HG02938 (cell line): ENCODE results near the gene TBX18.

Experiments used
- ATAC-seq: cut with Tn5 transposase; IDR thresholded peaks from one replicate; pipeline ENCODE4 v1.9.1; 2021; ENCODE audit warnings: mild to moderate bottlenecking, moderate library complexity; ENCODE audit not compliant: unreplicated experiment

TBX18 gene

GRCh38 chr6:84773133-84773430 is 8.7 kb upstream of the TBX18 start:
- ATAC-seq, result no peak

- ATAC-seq, result no peak
Measured at GRCh38 chr6:84772428-84773132, 8.2 kb upstream of the TBX18 start.

DNA sequence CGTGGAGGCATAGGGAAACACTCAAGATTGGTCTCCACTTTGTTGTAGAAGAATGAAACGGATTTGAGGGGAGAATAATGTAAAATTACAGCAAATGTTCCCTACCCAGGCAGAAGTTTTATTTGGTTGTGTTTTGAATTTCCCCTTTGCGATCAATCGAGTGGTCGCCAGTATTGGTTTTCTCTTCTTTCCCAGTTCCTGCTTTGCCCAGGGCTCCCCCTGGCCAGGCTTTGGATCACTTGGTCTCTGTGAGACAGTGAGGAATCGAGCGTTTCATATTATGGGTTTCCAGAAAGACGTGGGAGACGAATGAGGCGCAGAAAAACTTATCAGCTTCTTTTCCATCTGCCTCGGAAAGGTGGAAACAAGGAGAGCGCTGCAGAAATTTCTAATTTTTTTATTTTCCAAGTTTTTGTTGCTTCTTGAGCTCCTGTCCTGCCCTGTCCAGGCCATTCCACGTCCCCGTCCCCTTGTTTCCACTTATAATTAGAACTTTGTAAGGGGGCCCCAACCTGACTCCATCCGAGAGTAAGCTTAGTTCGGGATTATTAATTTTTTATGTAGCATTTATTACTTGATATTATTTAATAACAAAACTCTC is 7.5 kb upstream of the TBX18 start:
- ATAC-seq, result no peak

GRCh38 chr6:84771125-84771755 is 6.8 kb upstream of the TBX18 start:
- no peak for ATAC-seq

GRCh38 chr6:84770521-84770920 is 6.1 kb upstream of the TBX18 start:
- no peak for ATAC-seq

GRCh38 chr6:84769306-84769705 is 4.9 kb upstream of the TBX18 start:
- ATAC-seq, result no peak

DNA sequence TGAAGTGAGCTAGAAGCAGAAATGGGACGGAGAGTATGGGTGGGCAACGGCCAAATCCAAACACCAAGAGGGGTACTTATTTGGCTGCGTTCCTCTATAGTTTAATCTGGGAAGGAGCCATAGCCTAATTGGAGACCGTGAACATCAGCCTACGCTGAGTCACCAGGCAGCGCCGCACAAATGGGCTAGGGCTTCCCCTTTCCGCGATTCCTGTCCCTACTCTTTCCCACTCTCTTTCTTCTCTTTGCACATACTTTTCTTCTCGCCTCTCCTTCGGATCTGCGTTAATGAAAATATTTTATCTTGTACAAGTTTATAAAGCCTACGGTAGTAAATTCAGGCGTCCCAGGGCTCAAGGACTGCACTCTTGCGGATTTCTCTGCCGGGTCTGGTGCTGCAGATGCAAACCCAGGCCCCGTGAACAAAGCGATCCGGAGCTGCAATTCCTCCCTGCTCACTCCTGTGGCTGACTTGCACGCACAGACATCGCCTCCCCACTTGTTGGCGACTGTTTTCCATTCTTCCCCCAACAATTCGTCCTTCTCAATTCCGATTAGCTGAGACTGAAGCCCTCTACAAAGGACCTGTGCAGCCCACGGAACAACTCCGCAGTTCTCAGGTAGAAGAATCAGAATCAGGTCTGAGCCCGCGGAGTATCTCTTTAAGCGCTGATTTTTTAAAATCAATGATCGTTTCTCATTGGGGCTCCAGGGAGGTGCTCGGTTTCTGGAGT is 4.2 kb upstream of the TBX18 start:
- ATAC-seq, result no peak

DNA sequence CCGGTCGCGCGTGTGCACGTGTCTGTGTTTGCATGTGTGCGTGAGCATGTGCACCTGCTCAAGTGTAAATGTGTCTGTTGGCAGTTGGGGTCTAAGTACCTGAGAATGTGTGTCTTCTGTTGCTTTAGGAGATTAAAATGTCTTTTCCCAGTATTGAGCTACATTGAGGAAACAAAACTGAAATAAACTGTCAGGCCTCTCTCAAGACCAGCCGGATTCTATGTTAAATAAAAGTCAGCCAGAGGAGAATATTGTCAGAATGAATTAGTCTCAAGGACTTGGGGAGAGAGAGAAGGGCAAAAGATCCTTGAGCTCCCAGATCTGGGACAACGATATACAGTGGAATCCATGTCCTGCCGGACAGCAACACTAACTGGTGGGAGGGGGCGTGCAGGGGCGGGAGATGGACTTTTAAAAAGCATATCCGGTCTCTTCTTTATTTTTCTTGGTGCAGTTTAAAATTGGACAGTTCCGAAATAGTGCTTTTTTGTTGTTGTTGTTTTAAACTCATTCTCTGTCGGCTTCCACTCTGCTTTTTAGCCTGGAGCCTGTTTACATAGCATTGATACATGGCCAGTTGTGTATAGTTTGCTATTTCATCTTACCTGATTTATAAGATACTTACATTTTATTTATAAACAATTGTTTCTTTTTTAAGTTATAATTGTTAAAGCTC is 3.3 kb upstream of the TBX18 start:
- ATAC-seq, result no peak

GRCh38 chr6:84766799-84767525 is 2.6 kb upstream of the TBX18 start:
- ATAC-seq, result no peak

GRCh38 chr6:84766118-84766798 is 1.9 kb upstream of the TBX18 start:
- ATAC-seq, result no peak

DNA sequence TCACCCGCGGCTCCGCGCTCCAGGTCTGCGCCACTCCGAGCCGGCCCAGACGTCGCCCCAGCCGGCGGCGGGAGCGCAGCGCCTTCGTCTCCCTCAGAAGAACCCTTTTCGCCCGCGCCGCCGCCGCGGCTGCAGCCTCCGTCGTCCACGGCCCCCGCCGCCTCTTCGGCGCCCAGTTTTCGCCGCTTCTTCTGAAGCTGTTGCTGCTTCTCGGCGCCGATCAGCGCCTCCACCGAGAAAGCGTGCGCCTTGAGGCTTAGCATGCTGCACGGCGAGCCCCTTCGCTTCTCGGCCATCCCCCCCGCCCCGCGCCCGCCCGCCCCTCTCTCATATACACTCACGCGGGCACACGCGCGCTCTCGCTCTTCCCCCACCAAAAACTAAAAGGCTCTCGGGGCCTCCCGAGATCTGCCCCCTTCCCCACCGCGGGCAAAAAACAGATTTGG is 489 bp downstream of the TBX18 start:
- no peak for ATAC-seq

DNA sequence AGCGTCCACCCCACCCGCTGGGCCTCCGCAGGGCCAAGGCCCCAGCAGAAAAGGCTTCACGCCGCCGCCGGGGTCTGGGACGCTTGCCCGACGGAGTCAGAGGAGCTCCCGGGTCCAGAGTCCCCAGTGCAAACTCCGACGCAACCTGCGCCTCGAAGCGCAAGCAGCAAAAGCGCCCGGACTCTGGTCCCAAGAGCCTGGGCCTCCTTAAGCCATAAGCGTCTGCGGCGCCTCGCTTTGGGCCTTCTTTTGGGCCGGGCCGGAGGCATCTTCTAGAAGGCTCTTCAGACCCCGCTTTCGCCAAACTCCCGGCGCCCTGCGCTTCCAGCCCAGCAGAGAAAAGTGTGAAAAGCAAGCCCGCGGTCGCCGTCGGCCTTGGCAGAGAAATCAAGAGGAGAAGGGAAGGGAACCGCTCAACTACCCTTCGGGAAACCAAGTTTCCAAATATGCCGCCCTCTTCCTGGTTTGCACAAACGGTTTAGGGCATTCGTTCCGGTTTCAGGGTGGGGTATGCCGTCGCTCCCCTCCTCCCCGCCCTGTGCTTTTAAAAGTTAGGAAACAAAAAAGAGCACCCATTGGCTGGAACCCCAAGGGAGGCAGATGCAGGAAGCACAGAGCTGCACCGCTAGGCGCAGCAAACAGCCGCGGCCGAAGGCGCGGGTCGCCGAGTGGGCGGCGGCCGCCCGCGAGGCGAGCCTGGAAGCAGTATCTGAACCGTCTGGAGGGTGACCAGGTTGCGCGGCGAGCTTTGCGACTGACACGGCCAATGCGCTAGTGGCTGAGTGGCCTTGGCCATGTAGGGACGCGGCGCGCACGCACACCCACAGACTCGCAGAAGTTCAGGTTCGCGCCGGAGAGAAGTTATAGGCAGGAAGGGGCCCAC is 1.2 kb downstream of the TBX18 start:
- ATAC-seq, result no peak

GRCh38 chr6:84762220-84763002 is 2.0 kb downstream of the TBX18 start:
- no peak for ATAC-seq

DNA sequence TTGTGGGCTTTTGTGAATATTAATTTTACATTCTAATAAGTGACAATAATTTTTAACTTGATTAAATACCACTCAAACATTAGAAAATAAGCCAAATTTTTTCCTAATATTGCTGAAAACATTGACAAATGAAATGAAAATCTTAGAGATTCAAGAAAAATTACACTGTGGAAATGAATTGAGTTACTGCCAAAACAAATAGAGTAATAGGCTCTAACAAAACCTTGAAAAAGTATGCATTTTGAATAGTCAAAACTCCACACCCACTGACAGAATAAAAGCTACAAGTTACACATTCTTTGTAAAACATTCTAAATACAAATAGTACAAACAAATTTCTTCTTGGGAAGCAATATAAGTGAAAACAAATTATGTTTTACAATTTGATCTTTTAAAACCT is 5.9 kb downstream of the TBX18 start:
- ATAC-seq, result no peak

DNA sequence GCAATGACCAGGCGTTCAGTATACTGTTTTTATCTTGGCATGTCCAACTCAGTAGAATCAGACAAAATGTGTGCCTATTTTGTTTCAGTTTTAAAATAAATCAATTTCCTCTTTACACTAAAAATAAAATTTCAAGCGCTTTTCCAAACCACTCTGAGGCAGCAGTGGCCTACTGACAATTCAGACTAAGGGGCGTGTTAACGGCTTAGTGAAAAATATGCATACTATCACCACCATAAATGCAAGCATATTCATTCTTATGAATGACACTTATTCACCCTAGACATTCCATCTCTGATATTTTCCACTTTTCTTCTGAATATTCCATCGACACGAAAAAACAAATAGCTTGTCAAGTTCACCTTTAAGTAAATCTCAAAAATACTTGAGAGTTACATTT is 7.5 kb downstream of the TBX18 start:
- no peak for ATAC-seq

DNA sequence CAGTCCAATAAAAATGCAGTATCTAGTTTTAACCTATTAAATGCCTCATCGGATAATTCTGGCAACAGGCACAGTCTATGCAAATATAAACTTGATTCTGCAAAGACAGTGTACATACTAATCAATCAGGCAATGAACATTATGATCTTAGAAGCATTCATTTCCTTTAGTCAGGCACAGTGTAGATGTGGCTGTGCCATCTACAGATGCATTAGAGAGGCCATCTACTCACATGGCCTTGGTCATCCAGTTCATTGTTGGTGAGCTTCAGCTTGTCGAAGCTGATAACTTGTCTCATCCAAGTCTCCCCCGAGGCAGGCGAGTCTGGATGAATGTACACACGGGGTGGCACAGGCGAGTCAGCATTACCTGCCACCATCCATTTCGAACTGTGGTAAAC is 7.9 kb downstream of the TBX18 start:
- no peak for ATAC-seq

- ATAC-seq, result no peak
Measured at GRCh38 chr6:84753173-84753572, 11.2 kb downstream of the TBX18 start.

DNA sequence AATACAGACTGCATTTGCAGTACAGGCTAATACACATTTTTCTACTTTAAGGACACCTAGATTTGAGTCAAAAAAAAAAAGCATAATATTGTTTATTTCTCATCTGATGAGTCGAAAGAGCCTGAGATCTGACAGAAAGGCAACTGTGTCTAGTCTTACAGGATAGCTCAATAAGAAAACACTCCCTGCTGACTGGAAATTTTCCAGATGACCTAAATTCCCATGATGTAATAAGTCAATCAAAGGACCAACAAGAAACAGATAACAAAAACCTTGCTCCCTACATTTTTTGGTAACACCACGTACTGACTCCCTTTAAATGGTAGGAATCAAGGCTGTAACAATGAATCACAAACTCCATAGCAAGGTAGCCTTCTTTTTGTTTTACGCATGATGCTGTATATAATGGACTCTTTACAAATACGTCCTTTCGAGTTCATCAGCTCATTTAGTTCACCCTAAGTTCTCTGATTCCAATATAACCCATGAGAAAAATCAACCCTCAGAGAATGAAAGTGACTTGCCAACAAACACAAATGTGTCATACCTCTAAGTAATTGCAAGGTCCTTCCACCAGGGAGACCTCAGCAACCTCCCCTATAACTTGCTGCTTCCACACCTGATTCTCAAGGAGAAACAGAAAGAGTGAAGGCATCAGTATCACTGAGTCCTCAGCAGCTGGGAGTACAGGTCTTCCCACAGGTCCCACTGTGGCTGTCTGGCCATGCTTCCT is 12.1 kb downstream of the TBX18 start:
- ATAC-seq, result no peak
